K562 (cell line): ENCODE results near the gene SLC29A3. TPM values are rescaled to one million over a fixed set of nuclear protein-coding genes. Genes with fewer than 3 reads are reported as not detected.
A peak's percentile ranks its signal among the peaks of the same experiment; 100 is the strongest.

Experiments
- AFF1 ChIP-seq, 2 experiments: fragments of 450-650 bp; IDR thresholded peaks; 2 replicates each; pipeline ENCODE4 v1.6.1; 2018; ENCODE audit warnings: mild to moderate bottlenecking in 2 of 2, low read depth in 1 of 2; ENCODE audit not compliant: partially characterized antibody in 2 of 2
- BRCA1 ChIP-seq, 2 experiments: fragments of 450-650 bp in 1 of 2; sonication (generic) in 1 of 2; formaldehyde crosslinking in 1 of 2; IDR thresholded peaks; 2 replicates each; pipeline versions ENCODE4 v1.5.0 to v1.6.1; 2017 to 2020; ENCODE audit warnings: mild to moderate bottlenecking in 1 of 2, missing genetic modification reagents in 1 of 2
- CCAR2 ChIP-seq: fragments of 200-400 bp; formaldehyde crosslinking; IDR thresholded peaks from 2 replicates; pipeline ENCODE4 v1.6.1; 2017; ENCODE audit warnings: mild to moderate bottlenecking, low read depth, low read length
- CGGBP1 ChIP-seq: fragments of 250-450 bp; sonication (Bioruptor Pico); IDR thresholded peaks from 2 replicates; pipeline ENCODE4 v1.9.0; 2021; ENCODE audit warnings: mild to moderate bottlenecking
- HNRNPLL ChIP-seq: fragments of 200-400 bp; formaldehyde crosslinking; IDR thresholded peaks from 2 replicates; pipeline ENCODE4 v1.6.1; 2017; ENCODE audit warnings: low read length, low read depth, mild to moderate bottlenecking; ENCODE audit not compliant: poor library complexity, severe bottlenecking
- ID3 ChIP-seq, 2 experiments: fragments of 250-450 bp in 1 of 2; fragments of 450-650 bp in 1 of 2; sonication (Bioruptor Pico) in 1 of 2; IDR thresholded peaks; 2 replicates each; pipeline versions ENCODE4 v1.6.1 to v1.8.0; 2016 to 2021; ENCODE audit warnings: mild to moderate bottlenecking in 2 of 2, moderate library complexity in 2 of 2, missing compliant biosample characterization in 1 of 2, missing genetic modification characterization in 1 of 2
- KLF10 ChIP-seq: fragments of 250-450 bp; sonication (Bioruptor Pico); IDR thresholded peaks from 2 replicates; pipeline ENCODE4 v1.6.1; 2021; ENCODE audit warnings: matching md5 sums
- MBD1 ChIP-seq: fragments of 250-450 bp; sonication (Bioruptor Pico); IDR thresholded peaks from 2 replicates; pipeline ENCODE4 v1.8.0; 2022; ENCODE audit warnings: inconsistent platforms
- NCOA4 ChIP-seq: fragments of 450-650 bp; IDR thresholded peaks from 2 replicates; pipeline ENCODE4 v1.6.1; 2018; ENCODE audit warnings: mild to moderate bottlenecking; ENCODE audit not compliant: partially characterized antibody
- NCOR1 ChIP-seq: fragments of 450-650 bp; IDR thresholded peaks from 2 replicates; pipeline ENCODE4 v1.6.1; 2016; ENCODE audit warnings: mild to moderate bottlenecking, moderate library complexity
- SMAD4 ChIP-seq: fragments of 250-450 bp; sonication (Bioruptor Pico); conservative IDR thresholded peaks from 2 replicates; pipeline ENCODE4 v1.8.0; 2021; ENCODE audit warnings: inconsistent platforms, mild to moderate bottlenecking, moderate library complexity
- ZEB2 ChIP-seq: fragments of 450-650 bp; IDR thresholded peaks from 2 replicates; pipeline ENCODE4 v1.6.1; 2016
- ZNF121 ChIP-seq: sonication (generic); formaldehyde crosslinking; conservative IDR thresholded peaks from 2 replicates; pipeline ENCODE4 v1.8.0; 2022; ENCODE audit warnings: missing genetic modification reagents
- ZNF133 ChIP-seq: fragments of 250-450 bp; sonication (Bioruptor Pico); IDR thresholded peaks from 2 replicates; pipeline ENCODE4 v1.4.0; 2020; ENCODE audit warnings: mild to moderate bottlenecking
- ZNF212 ChIP-seq: fragments of 450-650 bp; formaldehyde crosslinking; IDR thresholded peaks from 2 replicates; pipeline ENCODE4 v1.4.0; 2020; ENCODE audit warnings: mild to moderate bottlenecking
- ZNF282 ChIP-seq: sonication (generic); formaldehyde crosslinking; IDR thresholded peaks from 2 replicates; pipeline ENCODE4 v1.8.1; 2023; ENCODE audit warnings: missing genetic modification reagents
- ZNF592 ChIP-seq: fragments of 450-650 bp; IDR thresholded peaks from 2 replicates; pipeline ENCODE4 v1.6.1; 2017; ENCODE audit warnings: antibody characterized with exemption, mild to moderate bottlenecking
- polyA plus RNA-seq, 8 experiments: library from polyadenylated mRNA; depleted of rRNA in 4 of 8; stranded (reverse) in 5 of 8; unstranded in 3 of 8; fragments of >200 nt; fragmentation: Nextera tagmentation in 2 of 8; fragmentation: Illumina TruSeq in 1 of 8; extraction: Ambion mirVana in 2 of 8; extraction: Trizol in 1 of 8; gene quantifications; 2 replicates each; pipeline versions ENCODE4 v1.2.1 to v1.2.3, GENCODE V29; 2011 to 2014; ENCODE audit warnings: inconsistent platforms in 1 of 8, missing spikeins in 1 of 8
- total RNA-seq, 7 experiments: library from RNA; depleted of rRNA in 6 of 7; stranded (reverse); fragments of >200 nt in 6 of 7; fragmentation: Illumina TruSeq in 2 of 7; extraction: Trizol in 2 of 7; gene quantifications; 2 replicates each; pipeline versions ENCODE4 v1.2.1 to v1.2.3, GENCODE V29; 2011 to 2021; ENCODE audit warnings: low replicate concordance in 1 of 7

Gene SLC29A3
- total and polyA plus RNA-seq, 9 of the 15 experiments (the other 6 are each of a cell fraction or from before 2014, with no cell fraction given), result 2.1 to 10.7 (median 4.6) TPM

GRCh38 chr10:71319800-71320392, 837 bp downstream of the SLC29A3 start (continued):
- TF ChIP-seq MBD1 (CRISPR knock-in tag), result no peak
- TF ChIP-seq KLF10, result no peak
- no peak for TF ChIP-seq ZNF133 (CRISPR knock-in tag)
- TF ChIP-seq ZNF121, result no peak
- no peak for TF ChIP-seq HNRNPLL
- no peak for TF ChIP-seq NCOR1
- TF ChIP-seq SMAD4, result no peak
- TF ChIP-seq CCAR2, result no peak
- no peak for TF ChIP-seq ID3 (CRISPR knock-in tag; IDR thresholded peaks at IDR 0.05)
- no peak; the same call in 1 of the 2 replicates for TF ChIP-seq ID3 (tag; IDR thresholded peaks at IDR 0.05)
- TF ChIP-seq BRCA1 (IDR thresholded peaks at IDR 0.05), result no peak
- peak; percentile 54; the same call in 1 of the 2 replicates for TF ChIP-seq BRCA1 (CRISPR knock-in tag; IDR thresholded peaks at IDR 0.05)
- no peak for TF ChIP-seq ZNF212
- peak in 1 of 2 experiments; percentile 7 for TF ChIP-seq AFF1 (IDR thresholded peaks at IDR 0.05; ENCODE audit: low read depth in 1 of 2, partially characterized antibody in 2 of 2)
- 0 out of 2 replicates have a peak, but pooled peaks have one; percentile 7 for TF ChIP-seq ZEB2
- no peak for TF ChIP-seq NCOA4
- TF ChIP-seq ZNF282 (CRISPR knock-in tag), result 0 out of 2 replicates have a peak, but pooled peaks have one; percentile 40
- no peak for TF ChIP-seq CGGBP1 (CRISPR knock-in tag)
- TF ChIP-seq ZNF592, result peak; percentile 40; the same call in 1 of the 2 replicates
